H9 (cell line): ENCODE measurements around the gene SRBD1. TPM values are rescaled to one million over a fixed set of nuclear protein-coding genes. Genes with fewer than 3 reads are reported as not detected.

ENCODE experiments used
- DNase-seq: peaks from one replicate; pipeline ENCODE4 v3.0.0-alpha.2; 2017
- H2AFZ ChIP-seq: one replicate; pipeline ENCODE4 v1.6.1; 2013; ENCODE audit warnings: mild to moderate bottlenecking, low read length, control low read depth, moderate library complexity
- H2AK5ac ChIP-seq: 2 replicates; pipeline ENCODE4 v1.6.1; 2013; ENCODE audit warnings: low read length, control low read depth, mixed read lengths; ENCODE audit not compliant: insufficient read length
- H2BK120ac ChIP-seq: one replicate; pipeline ENCODE4 v1.6.1; 2013; ENCODE audit warnings: low read depth, mild to moderate bottlenecking, low read length, control low read depth, inconsistent platforms; ENCODE audit not compliant: poor library complexity, severe bottlenecking
- H2BK12ac ChIP-seq: 2 replicates; pipeline ENCODE4 v1.6.1; 2013; ENCODE audit warnings: low read length, control low read depth, mixed read lengths, low read depth; ENCODE audit not compliant: insufficient read length
- H2BK15ac ChIP-seq: 2 replicates; pipeline ENCODE4 v1.6.1; 2013; ENCODE audit warnings: low read depth, low read length, control low read depth
- H2BK20ac ChIP-seq: one replicate; pipeline ENCODE4 v1.6.1; 2013; ENCODE audit warnings: low read depth, mild to moderate bottlenecking, low read length, control low read depth, inconsistent platforms; ENCODE audit not compliant: poor library complexity, severe bottlenecking
- H2BK5ac ChIP-seq: 2 replicates; pipeline ENCODE4 v1.6.1; 2013; ENCODE audit warnings: low read length, control low read depth, mixed read lengths; ENCODE audit not compliant: insufficient read length
- H3K14ac ChIP-seq: 2 replicates; pipeline ENCODE4 v1.6.1; 2013; ENCODE audit warnings: low read length, control low read depth; ENCODE audit not compliant: insufficient read depth
- H3K18ac ChIP-seq: 2 replicates; pipeline ENCODE4 v1.6.1; 2013; ENCODE audit warnings: low read depth, mild to moderate bottlenecking, mixed read lengths, low read length, control low read depth; ENCODE audit not compliant: insufficient read length
- H3K23ac ChIP-seq: 2 replicates; pipeline ENCODE4 v1.6.1; 2013; ENCODE audit warnings: low read length, control low read depth, mixed read lengths, low read depth; ENCODE audit not compliant: insufficient read length
- H3K23me2 ChIP-seq: 2 replicates; pipeline ENCODE4 v1.6.1; 2013; ENCODE audit warnings: low read depth, mild to moderate bottlenecking, mixed read lengths, low read length, control low read depth; ENCODE audit not compliant: insufficient read length, poor library complexity, severe bottlenecking
- H3K27ac ChIP-seq: 2 replicates; pipeline ENCODE4 v1.5.1; 2013; ENCODE audit warnings: low read length, control low read depth, mixed read lengths, low read depth; ENCODE audit not compliant: insufficient read length
- H3K27me3 ChIP-seq: 2 replicates; pipeline ENCODE4 v1.6.1; 2013; ENCODE audit warnings: low read length, control low read depth, inconsistent platforms; ENCODE audit not compliant: insufficient read depth
- H3K4ac ChIP-seq: 2 replicates; pipeline ENCODE4 v1.6.1; 2013; ENCODE audit warnings: low read depth, mild to moderate bottlenecking, control low read depth, inconsistent platforms, low read length, moderate library complexity
- H3K4me1 ChIP-seq: 2 replicates; pipeline ENCODE4 v1.6.1; 2013; ENCODE audit warnings: low read length, control low read depth, inconsistent platforms; ENCODE audit not compliant: insufficient read depth
- H3K4me2 ChIP-seq: 2 replicates; pipeline ENCODE4 v1.6.1; 2013; ENCODE audit warnings: low read length, control low read depth, mixed read lengths; ENCODE audit not compliant: insufficient read length, insufficient read depth
- H3K56ac ChIP-seq: 2 replicates; pipeline ENCODE4 v1.6.1; 2013; ENCODE audit warnings: low read depth, mild to moderate bottlenecking, mixed read lengths, low read length, control low read depth; ENCODE audit not compliant: insufficient read length
- H3K79me1 ChIP-seq: 2 replicates; pipeline ENCODE4 v1.6.1; 2013; ENCODE audit warnings: low read depth, mild to moderate bottlenecking, moderate library complexity, low read length, control low read depth, inconsistent platforms; ENCODE audit not compliant: insufficient read depth, poor library complexity, severe bottlenecking
- H3K79me2 ChIP-seq: 2 replicates; pipeline ENCODE4 v1.6.1; 2013; ENCODE audit warnings: low read length, control low read depth, inconsistent platforms; ENCODE audit not compliant: insufficient read depth
- H3K9ac ChIP-seq: 2 replicates; pipeline ENCODE4 v1.6.1; 2013; ENCODE audit warnings: low read length, control low read depth, mixed read lengths; ENCODE audit not compliant: insufficient read length; ENCODE audit errors: extremely low read depth
- H3K9me3 ChIP-seq: one replicate; pipeline ENCODE4 v1.6.1; 2013; ENCODE audit warnings: low read depth, low read length, inconsistent platforms; ENCODE audit not compliant: control insufficient read depth
- H3T11ph ChIP-seq: one replicate; pipeline ENCODE4 v1.6.1; 2013; ENCODE audit warnings: mild to moderate bottlenecking, low read length, control low read depth, inconsistent platforms
- H4K20me1 ChIP-seq: one replicate; pipeline ENCODE4 v1.6.1; 2013; ENCODE audit not compliant: control insufficient read depth, insufficient read length, insufficient read depth
- H4K5ac ChIP-seq: 2 replicates; pipeline ENCODE4 v1.6.1; 2013; ENCODE audit warnings: low read depth, mild to moderate bottlenecking, mixed read lengths, low read length, control low read depth; ENCODE audit not compliant: insufficient read length
- H4K8ac ChIP-seq: replicated peaks from 2 replicates; pipeline ENCODE4 v1.6.1; 2013; ENCODE audit warnings: low read length, control low read depth, mixed read lengths, low read depth; ENCODE audit not compliant: insufficient read length
- H4K91ac ChIP-seq: 2 replicates; pipeline ENCODE4 v1.6.1; 2013; ENCODE audit warnings: low read depth, mild to moderate bottlenecking, moderate library complexity, mixed read lengths, low read length, control low read depth; ENCODE audit not compliant: insufficient read length
- H3K27ac Mint-ChIP-seq, 3 experiments: 2 replicates in 2 of 3; 3 replicates in 1 of 3; pipeline ENCODE4 v1.8.0; 2020 to 2021; ENCODE audit warnings: mixed read lengths in 3 of 3, mild to moderate bottlenecking in 1 of 3, moderate library complexity in 1 of 3
- H3K27me3 Mint-ChIP-seq: 2 replicates; pipeline ENCODE4 v1.8.0; 2021; ENCODE audit warnings: low read depth, mild to moderate bottlenecking, moderate library complexity, mixed read lengths
- H3K36me3 Mint-ChIP-seq, 3 experiments: 2 replicates in 2 of 3; 3 replicates in 1 of 3; pipeline ENCODE4 v1.8.0; 2020 to 2021; ENCODE audit warnings: low read depth in 3 of 3, mixed read lengths in 3 of 3; ENCODE audit not compliant: insufficient read depth in 1 of 3
- H3K4me1 Mint-ChIP-seq, 2 experiments: 2 replicates each; pipeline ENCODE4 v1.8.0; 2020; ENCODE audit warnings: mixed read lengths in 2 of 2
- H3K4me3 Mint-ChIP-seq, 2 experiments: 2 replicates in 1 of 2; 3 replicates in 1 of 2; pipeline ENCODE4 v1.8.0; 2020 to 2021; ENCODE audit warnings: mild to moderate bottlenecking in 2 of 2, mixed read lengths in 2 of 2, moderate library complexity in 1 of 2
- H3K9me3 Mint-ChIP-seq, 2 experiments: 2 replicates in 1 of 2; 3 replicates in 1 of 2; pipeline ENCODE4 v1.8.0; 2020; ENCODE audit warnings: mild to moderate bottlenecking in 2 of 2, mixed read lengths in 2 of 2, moderate library complexity in 1 of 2
- WGBS: extraction: QIAGEN DNeasy Blood & Tissue Kit; methylation state at CpG from one replicate; pipeline ENCODE4 v1.1.7; 2013; ENCODE audit warnings: missing lambda C conversion rate, low lambda C conversion rate, mixed read lengths; ENCODE audit not compliant: insufficient read length; ENCODE audit errors: extremely low coverage; 5-methylcytosine and 5-hydroxymethylcytosine counted together
- total RNA-seq: library from RNA; stranded (reverse); gene quantifications from 2 replicates; pipeline ENCODE4 v1.2.1, GENCODE V29; 2021
- TF ChIP-seq, protein P1 (sequence below): fragments of 200-600 bp; sonication (generic); conservative IDR thresholded peaks from 3 replicates; pipeline ENCODE4 v1.8.0; 2021; ENCODE audit warnings: antibody characterized with exemption, mild to moderate bottlenecking

The SRBD1 gene
- total RNA-seq, 1 experiment from 2014 or later, result 18.3 TPM

DNA sequence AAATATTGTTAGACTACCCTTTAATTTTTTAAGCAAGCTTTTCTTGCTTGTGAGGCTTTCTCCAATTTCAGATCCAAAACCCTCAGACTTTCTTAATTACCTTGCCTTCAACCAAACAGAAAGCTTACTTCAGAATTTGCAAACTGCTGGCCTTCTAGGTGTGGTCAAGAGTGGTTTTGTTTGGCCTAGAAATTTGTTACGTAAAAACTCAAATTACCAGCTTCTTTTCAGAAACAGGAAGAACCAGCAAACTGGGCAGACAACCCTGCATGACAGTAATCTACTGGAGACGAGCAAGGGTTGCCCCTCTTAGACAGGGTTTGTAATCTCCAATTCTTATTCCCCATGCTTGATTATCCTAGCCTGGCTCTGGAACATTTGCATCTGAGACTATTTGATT lies 27.1 kb downstream of the SRBD1 start:
- H3K27ac ChIP-seq, result no peak overlapping the region
- no peak overlapping the region for H2AFZ ChIP-seq
- no peak overlapping the region for H2BK15ac ChIP-seq
- no peak overlapping the region for H2BK120ac ChIP-seq
- H4K8ac ChIP-seq, result no peak overlapping the region
- no peak overlapping the region for H3K23ac ChIP-seq
- no peak overlapping the region for H3T11ph ChIP-seq
- no peak overlapping the region for H3K4ac ChIP-seq
- peaks cover 3 to 6% of the 10 kb centered on the region in 2 experiments; a peak in 1 of 4 replicates for H3K4me1 Mint-ChIP-seq
- H3K27ac Mint-ChIP-seq, result no peak overlapping the region
- no peak overlapping the region for H2BK20ac ChIP-seq
- H3K36me3 Mint-ChIP-seq, result peaks cover 3 to 6% (median 6%) of the 10 kb centered on the region in 3 experiments; a peak in 5 of 7 replicates
- no peak overlapping the region for H2BK5ac ChIP-seq
- H4K5ac ChIP-seq, result no peak overlapping the region
- H3K18ac ChIP-seq, result no peak overlapping the region
- H4K20me1 ChIP-seq, result no peaks in the 10 kb centered on the region
- H3K23me2 ChIP-seq, result no peaks in the 10 kb centered on the region
- H3K4me2 ChIP-seq, result no peak overlapping the region
- no peaks in the 10 kb centered on the region for H3K27me3 Mint-ChIP-seq
- no peak overlapping the region for H2AK5ac ChIP-seq
- no peaks in the 10 kb centered on the region for H3K27me3 ChIP-seq
- no peak overlapping the region for H4K91ac ChIP-seq
- no CpG with 5 or more reads among the region's 2 CpGs for WGBS
- no peak overlapping the region for H3K4me3 Mint-ChIP-seq
- no peaks in the 10 kb centered on the region; the same call in 1 of the 2 replicates for H3K79me2 ChIP-seq
- no peaks in the 10 kb centered on the region for H3K4me1 ChIP-seq
- no peak overlapping the region for H3K56ac ChIP-seq
- no peak for DNase-seq
- H3K9me3 ChIP-seq, result no peaks in the 10 kb centered on the region
- H3K9me3 Mint-ChIP-seq, result no peaks in the 10 kb centered on the region
- no peaks in the 10 kb centered on the region for H3K79me1 ChIP-seq
- TF ChIP-seq, protein P1, sequence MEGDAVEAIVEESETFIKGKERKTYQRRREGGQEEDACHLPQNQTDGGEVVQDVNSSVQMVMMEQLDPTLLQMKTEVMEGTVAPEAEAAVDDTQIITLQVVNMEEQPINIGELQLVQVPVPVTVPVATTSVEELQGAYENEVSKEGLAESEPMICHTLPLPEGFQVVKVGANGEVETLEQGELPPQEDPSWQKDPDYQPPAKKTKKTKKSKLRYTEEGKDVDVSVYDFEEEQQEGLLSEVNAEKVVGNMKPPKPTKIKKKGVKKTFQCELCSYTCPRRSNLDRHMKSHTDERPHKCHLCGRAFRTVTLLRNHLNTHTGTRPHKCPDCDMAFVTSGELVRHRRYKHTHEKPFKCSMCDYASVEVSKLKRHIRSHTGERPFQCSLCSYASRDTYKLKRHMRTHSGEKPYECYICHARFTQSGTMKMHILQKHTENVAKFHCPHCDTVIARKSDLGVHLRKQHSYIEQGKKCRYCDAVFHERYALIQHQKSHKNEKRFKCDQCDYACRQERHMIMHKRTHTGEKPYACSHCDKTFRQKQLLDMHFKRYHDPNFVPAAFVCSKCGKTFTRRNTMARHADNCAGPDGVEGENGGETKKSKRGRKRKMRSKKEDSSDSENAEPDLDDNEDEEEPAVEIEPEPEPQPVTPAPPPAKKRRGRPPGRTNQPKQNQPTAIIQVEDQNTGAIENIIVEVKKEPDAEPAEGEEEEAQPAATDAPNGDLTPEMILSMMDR, result no peak
- H2BK12ac ChIP-seq, result no peak overlapping the region
- H3K9ac ChIP-seq, result no peak overlapping the region
- H3K14ac ChIP-seq, result no peak overlapping the region
